WTC11 (cell line): Measurements from ENCODE around the gene MPP1. TPM values are rescaled to one million over a fixed set of nuclear protein-coding genes. Genes with fewer than 3 reads are reported as not detected.

ENCODE experiments used
- ATAC-seq: fragments of 200-7000 bp; cut with Tn5 transposase; 2 replicates; pipeline ENCODE4 v1.10.0; 2021; ENCODE audit warnings: mild to moderate bottlenecking, moderate library complexity
- CTCF ChIA-PET: fragments of 300-600 bp; sonication (Branson Sonifier 250); formaldehyde crosslinking; loops from one replicate; lab custom pipeline; 2021; ENCODE audit warnings: antibody characterized with exemption; lab: Charles Lee
- POLR2A ChIA-PET: fragments of 350-600 bp; sonication (Branson Sonifier 250); formaldehyde crosslinking; loops from one replicate; lab custom pipeline; 2021; ENCODE audit warnings: antibody characterized with exemption; lab: Charles Lee
- DNase-seq: peaks from one replicate; pipeline ENCODE4 v3.0.0; 2021; ENCODE audit warnings: low spot score
- H3K27ac Mint-ChIP-seq: 2 replicates; pipeline ENCODE4 v1.8.0; 2021; ENCODE audit warnings: mixed read lengths
- H3K27me3 Mint-ChIP-seq: 2 replicates; pipeline ENCODE4 v1.8.0; 2021; ENCODE audit warnings: low read depth, mild to moderate bottlenecking, moderate library complexity, mixed read lengths
- H3K36me3 Mint-ChIP-seq: 2 replicates; pipeline ENCODE4 v1.8.0; 2021; ENCODE audit warnings: mixed read lengths
- H3K4me1 Mint-ChIP-seq: 2 replicates; pipeline ENCODE4 v1.8.0; 2022; ENCODE audit warnings: mixed read lengths
- H3K4me3 Mint-ChIP-seq: 2 replicates; pipeline ENCODE4 v1.8.0; 2021; ENCODE audit warnings: mild to moderate bottlenecking, moderate library complexity, mixed read lengths
- H3K9me3 Mint-ChIP-seq: 2 replicates; pipeline ENCODE4 v1.8.0; 2021; ENCODE audit warnings: mixed read lengths
- FOXP1 ChIP-seq: sonication (generic); formaldehyde crosslinking; IDR thresholded peaks from 2 replicates; pipeline ENCODE4 v1.8.0; 2022; ENCODE audit warnings: missing genetic modification reagents, mild to moderate bottlenecking, moderate library complexity, borderline replicate concordance
- IRF2 ChIP-seq: sonication (generic); formaldehyde crosslinking; IDR thresholded peaks from 2 replicates; pipeline ENCODE4 v1.8.0; 2022; ENCODE audit warnings: low read depth, missing genetic modification reagents, borderline replicate concordance
- PRRX2 ChIP-seq: fragments of 250-450 bp; sonication (Bioruptor Pico); IDR thresholded peaks from 2 replicates; pipeline ENCODE4 v1.8.0; 2021; ENCODE audit warnings: mild to moderate bottlenecking
- RELA ChIP-seq: sonication (generic); formaldehyde crosslinking; IDR thresholded peaks from 2 replicates; pipeline ENCODE4 v1.8.1; 2022; ENCODE audit warnings: missing genetic modification reagents, mild to moderate bottlenecking, borderline replicate concordance
- TCF7 ChIP-seq: sonication (generic); formaldehyde crosslinking; IDR thresholded peaks from 2 replicates; pipeline ENCODE4 v1.8.0; 2022; ENCODE audit warnings: mild to moderate bottlenecking, low read depth, missing genetic modification reagents, moderate library complexity
- TP53 ChIP-seq: sonication (generic); formaldehyde crosslinking; IDR thresholded peaks from 2 replicates; pipeline ENCODE4 v1.8.1; 2023; ENCODE audit warnings: mild to moderate bottlenecking, missing genetic modification reagents
- ZNF232 ChIP-seq: sonication (generic); formaldehyde crosslinking; IDR thresholded peaks from 2 replicates; pipeline ENCODE4 v1.8.0; 2022; ENCODE audit warnings: mild to moderate bottlenecking, missing genetic modification reagents
- total RNA-seq: library from RNA; stranded (reverse); gene quantifications from 3 replicates; pipeline ENCODE4 v1.2.3, GENCODE V29; 2021
- TF ChIP-seq, protein P1 (sequence below): sonication (generic); formaldehyde crosslinking; conservative IDR thresholded peaks from 2 replicates; pipeline ENCODE4 v1.8.1; 2022; ENCODE audit warnings: mild to moderate bottlenecking, missing genetic modification reagents
- TF ChIP-seq, protein P2 (sequence below): fragments of 250-450 bp; sonication (Bioruptor Pico); IDR thresholded peaks from 2 replicates; pipeline ENCODE4 v1.9.0; 2021; ENCODE audit warnings: mild to moderate bottlenecking
- TF ChIP-seq, protein P3 (sequence below): sonication (generic); formaldehyde crosslinking; IDR thresholded peaks from 2 replicates; pipeline ENCODE4 v1.8.0; 2022; ENCODE audit warnings: mild to moderate bottlenecking, missing genetic modification reagents
- TF ChIP-seq, protein P4 (sequence below): sonication (generic); formaldehyde crosslinking; IDR thresholded peaks from 2 replicates; pipeline ENCODE4 v1.8.1; 2023; ENCODE audit warnings: mild to moderate bottlenecking, missing genetic modification reagents
- TF ChIP-seq, protein P5 (sequence below): sonication (generic); formaldehyde crosslinking; IDR thresholded peaks from 2 replicates; pipeline ENCODE4 v1.8.1; 2022; ENCODE audit warnings: mild to moderate bottlenecking, missing genetic modification reagents, moderate library complexity, borderline replicate concordance

MPP1 gene
- total RNA-seq, 1 experiment from 2014 or later = 15.8 TPM

DNA sequence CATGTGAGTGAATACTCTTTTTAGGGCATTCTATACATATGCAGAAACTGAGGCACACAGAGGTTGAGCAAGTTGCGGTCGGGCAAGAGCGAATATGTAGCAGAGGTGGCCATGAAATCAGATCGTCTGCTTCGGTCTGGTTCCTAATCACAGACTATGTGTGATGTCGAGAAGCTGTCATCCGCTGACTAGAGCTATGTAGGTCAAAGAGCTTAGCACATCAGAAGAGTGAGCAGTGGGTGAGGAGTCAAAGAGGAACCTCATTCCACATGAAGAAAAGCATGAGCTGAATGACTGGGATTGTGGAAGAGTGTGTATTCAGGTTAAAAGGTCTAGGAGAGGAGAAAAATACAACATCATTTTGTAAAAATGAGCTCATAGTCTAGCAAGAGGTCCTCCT, 73.4 kb downstream of the MPP1 start:
- Mint-ChIP-seq H3K9me3 (no peaks in the 10 kb centered on the region), H3K36me3 (no peaks in the 10 kb centered on the region), H3K4me1 (peaks cover 12% of the 10 kb centered on the region), H3K27ac (no peak overlapping the region), H3K27me3 (no peaks in the 10 kb centered on the region), H3K4me3 (no peak overlapping the region)
- DNase-seq (no peak), ATAC-seq (no peak)
- no peak for TF ChIP-seq ZNF232 (CRISPR knock-in tag)
- no peak for TF ChIP-seq RELA
- no peak for TF ChIP-seq IRF2 (CRISPR knock-in tag)
- TF ChIP-seq TP53 (CRISPR knock-in tag) = no peak
- ChIA-PET POLR2A (no interaction called here), CTCF (interaction anchor here (1.1 kb wide), 1 partner anchor 17 kb away, joined by 5 read pairs; no protein-coding TSS in a partner anchor)

DNA sequence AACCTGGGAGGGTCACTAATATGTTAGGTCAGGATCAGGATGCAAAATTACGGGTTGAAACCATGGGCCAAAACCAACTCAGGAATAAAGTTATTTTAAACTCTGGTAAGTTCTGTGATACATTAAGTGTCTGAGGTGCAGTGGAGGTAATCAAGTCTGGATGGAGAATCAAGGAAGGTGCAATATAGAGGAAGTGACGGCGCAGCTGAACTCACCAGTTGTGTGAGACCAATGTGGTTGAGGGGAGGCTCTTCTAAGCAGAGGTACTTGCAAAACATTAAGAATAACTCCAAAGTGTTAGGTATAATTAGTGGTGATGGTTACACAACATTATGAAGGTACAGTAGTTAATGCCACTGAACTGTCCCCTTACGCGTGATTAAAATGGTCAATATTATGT, 74.1 kb downstream of the MPP1 start:
- no peaks in the 10 kb centered on the region for H3K27me3 Mint-ChIP-seq
- CTCF ChIA-PET = interaction anchor here (1.9 kb wide), 1 partner anchor 18 kb away, joined by 5 read pairs; no protein-coding TSS in a partner anchor
- H3K36me3 Mint-ChIP-seq = no peaks in the 10 kb centered on the region
- TF ChIP-seq TCF7 (CRISPR knock-in tag) (no peak), FOXP1 (CRISPR knock-in tag) (no peak)
- TF ChIP-seq, protein P1, sequence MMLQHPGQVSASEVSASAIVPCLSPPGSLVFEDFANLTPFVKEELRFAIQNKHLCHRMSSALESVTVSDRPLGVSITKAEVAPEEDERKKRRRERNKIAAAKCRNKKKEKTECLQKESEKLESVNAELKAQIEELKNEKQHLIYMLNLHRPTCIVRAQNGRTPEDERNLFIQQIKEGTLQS (CRISPR knock-in tag) = no peak
- TF ChIP-seq, all 79 proteins: peak for 0
- POLR2A ChIA-PET = no interaction called here
- no peaks in the 10 kb centered on the region for H3K9me3 Mint-ChIP-seq
- H3K4me3 Mint-ChIP-seq = no peak overlapping the region
- peaks cover 12% of the 10 kb centered on the region for H3K4me1 Mint-ChIP-seq
- no peak overlapping the region for H3K27ac Mint-ChIP-seq
- ATAC-seq (no peak), DNase-seq (no peak)

DNA sequence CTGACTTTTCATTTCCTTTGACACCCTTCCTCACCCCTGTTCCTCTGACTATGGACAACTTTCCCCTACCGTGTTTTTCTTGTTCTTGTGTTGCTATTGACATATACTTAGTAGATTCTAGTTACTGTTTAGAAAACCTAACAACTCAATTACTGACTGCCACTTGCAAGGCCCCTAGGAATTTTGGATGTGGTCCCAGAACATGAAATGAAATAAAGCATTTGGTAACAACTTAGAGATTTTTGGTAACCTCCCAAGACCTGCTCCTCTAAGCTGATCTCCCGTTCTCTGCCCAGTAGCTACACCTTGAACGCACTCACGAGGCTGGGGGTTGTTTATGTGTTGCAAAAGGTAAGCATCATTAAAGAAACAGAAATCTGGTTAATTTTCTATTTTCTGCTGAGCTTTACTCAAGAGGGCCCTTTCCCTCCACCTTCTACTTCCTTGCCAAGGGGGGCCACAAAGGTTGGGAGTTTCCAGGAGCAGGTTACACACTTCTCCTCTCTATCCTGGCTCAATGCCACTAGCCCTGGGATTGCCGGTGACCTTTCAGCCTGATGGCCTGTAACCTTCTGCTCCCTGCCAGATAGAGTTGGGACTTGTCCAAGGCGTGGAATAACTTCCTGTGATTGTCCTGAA, 74.9 kb downstream of the MPP1 start:
- CTCF ChIA-PET = interaction anchor here (1.9 kb wide), 1 partner anchor 19 kb away, joined by 5 read pairs; no protein-coding TSS in a partner anchor
- Mint-ChIP-seq H3K9me3 (no peaks in the 10 kb centered on the region), H3K36me3 (no peaks in the 10 kb centered on the region), H3K4me1 (peaks cover 12% of the 10 kb centered on the region), H3K27me3 (no peaks in the 10 kb centered on the region), H3K4me3 (no peak overlapping the region), H3K27ac (no peak overlapping the region)
- no peak for ATAC-seq
- DNase-seq = no peak
- POLR2A ChIA-PET = no interaction called here
- TF ChIP-seq IRF2 (CRISPR knock-in tag) = no peak
- TF ChIP-seq, protein P2, sequence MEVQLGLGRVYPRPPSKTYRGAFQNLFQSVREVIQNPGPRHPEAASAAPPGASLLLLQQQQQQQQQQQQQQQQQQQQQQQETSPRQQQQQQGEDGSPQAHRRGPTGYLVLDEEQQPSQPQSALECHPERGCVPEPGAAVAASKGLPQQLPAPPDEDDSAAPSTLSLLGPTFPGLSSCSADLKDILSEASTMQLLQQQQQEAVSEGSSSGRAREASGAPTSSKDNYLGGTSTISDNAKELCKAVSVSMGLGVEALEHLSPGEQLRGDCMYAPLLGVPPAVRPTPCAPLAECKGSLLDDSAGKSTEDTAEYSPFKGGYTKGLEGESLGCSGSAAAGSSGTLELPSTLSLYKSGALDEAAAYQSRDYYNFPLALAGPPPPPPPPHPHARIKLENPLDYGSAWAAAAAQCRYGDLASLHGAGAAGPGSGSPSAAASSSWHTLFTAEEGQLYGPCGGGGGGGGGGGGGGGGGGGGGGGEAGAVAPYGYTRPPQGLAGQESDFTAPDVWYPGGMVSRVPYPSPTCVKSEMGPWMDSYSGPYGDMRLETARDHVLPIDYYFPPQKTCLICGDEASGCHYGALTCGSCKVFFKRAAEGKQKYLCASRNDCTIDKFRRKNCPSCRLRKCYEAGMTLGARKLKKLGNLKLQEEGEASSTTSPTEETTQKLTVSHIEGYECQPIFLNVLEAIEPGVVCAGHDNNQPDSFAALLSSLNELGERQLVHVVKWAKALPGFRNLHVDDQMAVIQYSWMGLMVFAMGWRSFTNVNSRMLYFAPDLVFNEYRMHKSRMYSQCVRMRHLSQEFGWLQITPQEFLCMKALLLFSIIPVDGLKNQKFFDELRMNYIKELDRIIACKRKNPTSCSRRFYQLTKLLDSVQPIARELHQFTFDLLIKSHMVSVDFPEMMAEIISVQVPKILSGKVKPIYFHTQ (CRISPR knock-in tag) = no peak
- TF ChIP-seq, protein P3, sequence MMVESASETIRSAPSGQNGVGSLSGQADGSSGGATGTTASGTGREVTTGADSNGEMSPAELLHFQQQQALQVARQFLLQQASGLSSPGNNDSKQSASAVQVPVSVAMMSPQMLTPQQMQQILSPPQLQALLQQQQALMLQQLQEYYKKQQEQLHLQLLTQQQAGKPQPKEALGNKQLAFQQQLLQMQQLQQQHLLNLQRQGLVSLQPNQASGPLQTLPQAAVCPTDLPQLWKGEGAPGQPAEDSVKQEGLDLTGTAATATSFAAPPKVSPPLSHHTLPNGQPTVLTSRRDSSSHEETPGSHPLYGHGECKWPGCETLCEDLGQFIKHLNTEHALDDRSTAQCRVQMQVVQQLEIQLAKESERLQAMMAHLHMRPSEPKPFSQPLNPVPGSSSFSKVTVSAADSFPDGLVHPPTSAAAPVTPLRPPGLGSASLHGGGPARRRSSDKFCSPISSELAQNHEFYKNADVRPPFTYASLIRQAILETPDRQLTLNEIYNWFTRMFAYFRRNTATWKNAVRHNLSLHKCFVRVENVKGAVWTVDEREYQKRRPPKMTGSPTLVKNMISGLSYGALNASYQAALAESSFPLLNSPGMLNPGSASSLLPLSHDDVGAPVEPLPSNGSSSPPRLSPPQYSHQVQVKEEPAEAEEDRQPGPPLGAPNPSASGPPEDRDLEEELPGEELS = no peak
- TF ChIP-seq, protein P4, sequence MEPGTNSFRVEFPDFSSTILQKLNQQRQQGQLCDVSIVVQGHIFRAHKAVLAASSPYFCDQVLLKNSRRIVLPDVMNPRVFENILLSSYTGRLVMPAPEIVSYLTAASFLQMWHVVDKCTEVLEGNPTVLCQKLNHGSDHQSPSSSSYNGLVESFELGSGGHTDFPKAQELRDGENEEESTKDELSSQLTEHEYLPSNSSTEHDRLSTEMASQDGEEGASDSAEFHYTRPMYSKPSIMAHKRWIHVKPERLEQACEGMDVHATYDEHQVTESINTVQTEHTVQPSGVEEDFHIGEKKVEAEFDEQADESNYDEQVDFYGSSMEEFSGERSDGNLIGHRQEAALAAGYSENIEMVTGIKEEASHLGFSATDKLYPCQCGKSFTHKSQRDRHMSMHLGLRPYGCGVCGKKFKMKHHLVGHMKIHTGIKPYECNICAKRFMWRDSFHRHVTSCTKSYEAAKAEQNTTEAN (CRISPR knock-in tag) = no peak
- TF ChIP-seq, protein P5, sequence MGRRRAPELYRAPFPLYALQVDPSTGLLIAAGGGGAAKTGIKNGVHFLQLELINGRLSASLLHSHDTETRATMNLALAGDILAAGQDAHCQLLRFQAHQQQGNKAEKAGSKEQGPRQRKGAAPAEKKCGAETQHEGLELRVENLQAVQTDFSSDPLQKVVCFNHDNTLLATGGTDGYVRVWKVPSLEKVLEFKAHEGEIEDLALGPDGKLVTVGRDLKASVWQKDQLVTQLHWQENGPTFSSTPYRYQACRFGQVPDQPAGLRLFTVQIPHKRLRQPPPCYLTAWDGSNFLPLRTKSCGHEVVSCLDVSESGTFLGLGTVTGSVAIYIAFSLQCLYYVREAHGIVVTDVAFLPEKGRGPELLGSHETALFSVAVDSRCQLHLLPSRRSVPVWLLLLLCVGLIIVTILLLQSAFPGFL (CRISPR knock-in tag) = no peak
- TF ChIP-seq PRRX2 (CRISPR knock-in tag) = no peak
